A549 (cell line): Measurements from ENCODE around the gene NXPH1.

Experiments
- POLR2A ChIP-seq: IDR thresholded peaks from 2 replicates; pipeline ENCODE4 v1.6.1; 2012; ENCODE audit warnings: mild to moderate bottlenecking, low read length
- RAD21 ChIP-seq, 2 experiments: fragments of >200 bp in 1 of 2; sonication (Bioruptor Twin) in 1 of 2; formaldehyde crosslinking in 1 of 2; IDR thresholded peaks in 1 of 2; conservative IDR thresholded peaks in 1 of 2; 2 replicates in 1 of 2; 3 replicates in 1 of 2; pipeline ENCODE4 v1.6.1; 2012 to 2018; ENCODE audit warnings: inconsistent platforms in 1 of 2
- TF ChIP-seq, protein P1 (sequence below): fragments of >200 bp; sonication (Bioruptor Twin); formaldehyde crosslinking; IDR thresholded peaks from 3 replicates; pipeline ENCODE4 v1.5.1; 2016
- TF ChIP-seq, protein P2 (sequence below): fragments of >200 bp; sonication (Bioruptor Twin); formaldehyde crosslinking; IDR thresholded peaks from 3 replicates; pipeline ENCODE4 v1.6.1; 2016

DNA sequence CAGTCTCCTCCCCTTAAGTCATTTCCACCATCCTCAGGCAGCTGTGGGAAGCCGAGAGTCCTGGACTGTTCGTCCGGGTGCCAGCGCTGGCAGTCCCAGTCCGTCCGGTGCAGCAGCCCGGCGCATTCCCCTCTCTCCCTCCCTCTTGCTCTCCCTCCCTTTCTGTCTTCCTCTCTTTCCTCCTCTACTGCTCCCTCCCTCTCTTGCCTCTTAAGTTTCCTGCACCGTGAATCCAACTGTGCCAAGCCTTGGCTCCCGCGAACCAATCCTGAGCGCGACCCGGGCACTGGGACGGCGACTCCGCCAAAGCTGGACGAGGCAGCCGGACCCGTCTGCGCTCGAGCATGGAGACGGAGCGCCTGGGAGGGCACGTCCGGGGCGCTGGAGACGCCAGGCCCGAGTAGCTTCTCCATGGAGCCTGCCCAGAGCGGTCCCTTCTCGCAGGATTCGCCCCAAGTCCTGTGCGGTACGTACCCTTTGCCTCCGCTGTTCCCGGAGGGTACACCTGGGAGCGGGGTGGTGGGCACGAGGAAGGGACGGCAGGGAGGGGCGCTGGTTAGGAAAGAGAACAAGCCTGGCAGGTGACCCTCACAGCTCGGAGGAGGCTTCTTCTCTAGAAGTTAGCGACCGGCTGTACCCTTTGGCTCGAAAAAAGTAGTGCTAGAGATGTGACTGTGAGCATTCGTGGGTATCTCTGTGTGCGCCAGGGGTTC, 1.0 kb downstream of the NXPH1 start:
- TF ChIP-seq, protein P1, sequence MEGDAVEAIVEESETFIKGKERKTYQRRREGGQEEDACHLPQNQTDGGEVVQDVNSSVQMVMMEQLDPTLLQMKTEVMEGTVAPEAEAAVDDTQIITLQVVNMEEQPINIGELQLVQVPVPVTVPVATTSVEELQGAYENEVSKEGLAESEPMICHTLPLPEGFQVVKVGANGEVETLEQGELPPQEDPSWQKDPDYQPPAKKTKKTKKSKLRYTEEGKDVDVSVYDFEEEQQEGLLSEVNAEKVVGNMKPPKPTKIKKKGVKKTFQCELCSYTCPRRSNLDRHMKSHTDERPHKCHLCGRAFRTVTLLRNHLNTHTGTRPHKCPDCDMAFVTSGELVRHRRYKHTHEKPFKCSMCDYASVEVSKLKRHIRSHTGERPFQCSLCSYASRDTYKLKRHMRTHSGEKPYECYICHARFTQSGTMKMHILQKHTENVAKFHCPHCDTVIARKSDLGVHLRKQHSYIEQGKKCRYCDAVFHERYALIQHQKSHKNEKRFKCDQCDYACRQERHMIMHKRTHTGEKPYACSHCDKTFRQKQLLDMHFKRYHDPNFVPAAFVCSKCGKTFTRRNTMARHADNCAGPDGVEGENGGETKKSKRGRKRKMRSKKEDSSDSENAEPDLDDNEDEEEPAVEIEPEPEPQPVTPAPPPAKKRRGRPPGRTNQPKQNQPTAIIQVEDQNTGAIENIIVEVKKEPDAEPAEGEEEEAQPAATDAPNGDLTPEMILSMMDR: no peak
- TF ChIP-seq POLR2A (no peak), RAD21 (conservative IDR thresholded peaks at IDR 0.05 in 1 of 2, IDR thresholded peaks at IDR 0.05 in 1 of 2) (no peak)
- TF ChIP-seq, protein P2, sequence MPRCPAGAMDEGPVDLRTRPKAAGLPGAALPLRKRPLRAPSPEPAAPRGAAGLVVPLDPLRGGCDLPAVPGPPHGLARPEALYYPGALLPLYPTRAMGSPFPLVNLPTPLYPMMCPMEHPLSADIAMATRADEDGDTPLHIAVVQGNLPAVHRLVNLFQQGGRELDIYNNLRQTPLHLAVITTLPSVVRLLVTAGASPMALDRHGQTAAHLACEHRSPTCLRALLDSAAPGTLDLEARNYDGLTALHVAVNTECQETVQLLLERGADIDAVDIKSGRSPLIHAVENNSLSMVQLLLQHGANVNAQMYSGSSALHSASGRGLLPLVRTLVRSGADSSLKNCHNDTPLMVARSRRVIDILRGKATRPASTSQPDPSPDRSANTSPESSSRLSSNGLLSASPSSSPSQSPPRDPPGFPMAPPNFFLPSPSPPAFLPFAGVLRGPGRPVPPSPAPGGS: no peak
